HCT116 (cell line): ENCODE measurements around the gene MYRF. TPM values are rescaled to one million over a fixed set of nuclear protein-coding genes. Genes with fewer than 3 reads are reported as not detected.

ENCODE experiments used
- ATAC-seq: fragments of 200-7000 bp; cut with Tn5 transposase; 2 replicates; pipeline ENCODE4 v1.9.1; 2020; ENCODE audit warnings: mild to moderate bottlenecking, moderate library complexity
- BruUV-seq: library from RNA; stranded (reverse); fragments of 400-500 nt; replicated peaks from 2 replicates; lab custom pipeline; 2021; lab: Mats Ljungman, UMichigan
- CTCF ChIA-PET: fragments of 300-600 bp; sonication (Branson Sonifier 250); formaldehyde crosslinking; loops from one replicate; lab custom pipeline; 2021; ENCODE audit warnings: antibody characterized with exemption; lab: Charles Lee
- POLR2A ChIA-PET: fragments of 300-600, 350-600 bp; sonication (Branson Sonifier 250); formaldehyde crosslinking; loops from one replicate; lab custom pipeline; 2021; ENCODE audit warnings: antibody characterized with exemption; lab: Charles Lee
- RAD21 ChIA-PET, 2 experiments: fragments of 300-600 bp; sonication (Branson Sonifier 250); formaldehyde crosslinking; loops; one replicate each; lab custom pipeline; 2023; ENCODE audit warnings: low total read pairs in 2 of 2; ENCODE audit not compliant: uncharacterized antibody in 2 of 2, unreplicated experiment in 2 of 2, low non-redundant PET in 1 of 2; lab: Charles Lee
- DNase-seq: peaks from one replicate; pipeline ENCODE4 v3.0.0-alpha.2; 2010; ENCODE audit warnings: low read depth, low spot score
- H2AFZ ChIP-seq: fragments of 200-600 bp; shearing (Covaris generic), sonication (generic); 2 replicates; pipeline ENCODE4 v1.6.1; 2017; ENCODE audit warnings: low read depth, mixed run types, mixed read lengths, antibody characterized with exemption, low read length; ENCODE audit not compliant: poor library complexity, severe bottlenecking
- H3K27ac ChIP-seq: 2 replicates; pipeline ENCODE4 v1.5.1; 2012; ENCODE audit warnings: low read depth, low read length
- H3K27me3 ChIP-seq: fragments of 200-600 bp; sonication (generic); 2 replicates; pipeline ENCODE4 v1.6.1; 2016; ENCODE audit warnings: mixed run types, low read length, mixed read lengths; ENCODE audit not compliant: insufficient read depth
- H3K36me3 ChIP-seq, 2 experiments: fragments of 200-500 bp in 1 of 2; fragments of 200-600 bp in 1 of 2; sonication (Bioruptor generic) in 1 of 2; sonication (generic) in 1 of 2; 2 replicates each; pipeline versions ENCODE4 v1.5.1 to v1.6.1; 2014 to 2016; ENCODE audit warnings: low read length in 2 of 2, inconsistent platforms in 1 of 2, mixed read lengths in 1 of 2, mixed run types in 1 of 2; ENCODE audit not compliant: insufficient read depth in 2 of 2, control insufficient read depth in 1 of 2
- H3K4me1 ChIP-seq, 2 experiments: fragments of 200-600 bp in 1 of 2; sonication (generic) in 1 of 2; 2 replicates each; pipeline versions ENCODE4 v1.5.1 to v1.6.1; 2012 to 2017; ENCODE audit warnings: low read length in 2 of 2, inconsistent platforms in 1 of 2, mild to moderate bottlenecking in 1 of 2, mixed read lengths in 1 of 2, mixed run types in 1 of 2, moderate library complexity in 1 of 2; ENCODE audit not compliant: insufficient read depth in 2 of 2, control insufficient read depth in 1 of 2
- H3K4me2 ChIP-seq: fragments of 200-600 bp; sonication (generic); 2 replicates; pipeline ENCODE4 v1.6.1; 2017; ENCODE audit warnings: mixed run types, low read length, mixed read lengths
- H3K4me3 ChIP-seq, 2 experiments: fragments of 200-600 bp in 1 of 2; sonication (generic) in 1 of 2; replicated peaks in 1 of 2; 2 replicates each; pipeline ENCODE4 v1.5.1; 2011 to 2016; ENCODE audit warnings: low read length in 2 of 2, control low read depth in 1 of 2, low read depth in 1 of 2, mild to moderate bottlenecking in 1 of 2, mixed read lengths in 1 of 2, mixed run types in 1 of 2
- H3K79me2 ChIP-seq: fragments of 200-600 bp; sonication (generic); 2 replicates; pipeline ENCODE4 v1.6.1; 2017; ENCODE audit warnings: mild to moderate bottlenecking, mixed run types, low read length, moderate library complexity, mixed read lengths; ENCODE audit not compliant: insufficient read depth
- H3K9ac ChIP-seq: fragments of 200-600 bp; sonication (generic); 2 replicates; pipeline ENCODE4 v1.6.1; 2016; ENCODE audit warnings: low read length, mixed read lengths
- H3K9me2 ChIP-seq: fragments of 200-600 bp; sonication (generic), shearing (Covaris generic); 2 replicates; pipeline ENCODE4 v1.6.1; 2017; ENCODE audit warnings: mixed run types, mild to moderate bottlenecking, moderate library complexity; ENCODE audit not compliant: insufficient read depth
- H3K9me3 ChIP-seq, 2 experiments: fragments of 200-500 bp in 1 of 2; fragments of 200-600 bp in 1 of 2; sonication (Bioruptor generic) in 1 of 2; sonication (generic) in 1 of 2; 2 replicates each; pipeline ENCODE4 v1.6.1; 2014 to 2017; ENCODE audit warnings: low read length in 2 of 2, mixed read lengths in 2 of 2, inconsistent platforms in 1 of 2, low read depth in 1 of 2, mild to moderate bottlenecking in 1 of 2, mixed run types in 1 of 2, moderate library complexity in 1 of 2; ENCODE audit not compliant: control insufficient read depth in 1 of 2, insufficient read depth in 1 of 2
- H4K20me1 ChIP-seq: fragments of 200-600 bp; sonication (generic), shearing (Covaris generic); 2 replicates; pipeline ENCODE4 v1.6.1; 2017; ENCODE audit warnings: mixed run types, mild to moderate bottlenecking, moderate library complexity; ENCODE audit not compliant: insufficient read depth
- FOSL1 ChIP-seq: IDR thresholded peaks from 2 replicates; pipeline ENCODE4 v1.6.1; 2012; ENCODE audit warnings: low read depth
- POLR2A ChIP-seq: IDR thresholded peaks from 2 replicates; pipeline ENCODE4 v1.7.0; 2011; ENCODE audit warnings: borderline replicate concordance; ENCODE audit not compliant: insufficient read depth, insufficient read length; ENCODE audit errors: extremely low read depth
- ZFX ChIP-seq: fragments of 450-650 bp; IDR thresholded peaks from 2 replicates; pipeline ENCODE4 v1.6.1; 2017
- intact Hi-C: fragments of 100-400 bp; cut with micrococcal nuclease; formaldehyde crosslinking; loops from 2 replicates; pipeline ENCODE4 v1.10.0; 2022
- total RNA-seq: library from RNA; stranded (reverse); gene quantifications from one replicate; pipeline ENCODE4 v1.2.1, GENCODE V29; 2021; ENCODE audit not compliant: unreplicated experiment
- TF ChIP-seq, protein P1 (sequence below), 3 experiments: fragments of 200-600 bp in 1 of 3; sonication (generic) in 1 of 3; IDR thresholded peaks in 2 of 3; conservative IDR thresholded peaks in 1 of 3; 2 replicates each; pipeline ENCODE4 v1.5.1; 2012 to 2017; ENCODE audit warnings: low read depth in 2 of 3, low read length in 2 of 3, antibody characterized with exemption in 1 of 3, borderline replicate concordance in 1 of 3, control low read depth in 1 of 3, mild to moderate bottlenecking in 1 of 3, mixed read lengths in 1 of 3, mixed run types in 1 of 3, moderate library complexity in 1 of 3; ENCODE audit not compliant: insufficient read depth in 1 of 3

MYRF gene
- total RNA-seq, 1 experiment from 2014 or later, result 52.3 TPM

- ChIA-PET CTCF (interaction anchor here (1.4 to 5.2 kb wide), 6 partner anchors 18 to 312 kb away, joined by 4 to 111 read pairs (median 38); partner anchors contain the start of gene BEST1), POLR2A (interaction anchor here (2.0 to 3.4 kb wide), 2 partner anchors 19 to 313 kb away, joined by 5 to 33 read pairs; no protein-coding TSS in a partner anchor), RAD21 (interaction anchor here (1.8 to 2.2 kb wide), 2 partner anchors 152 to 286 kb away, joined by 7 read pairs; no protein-coding TSS in a partner anchor)
- Histone ChIP-seq H3K4me2 (no peak overlapping the region), H4K20me1 (peaks cover 10% of the 10 kb centered on the region; the same call in 1 of the 2 replicates), H3K9me2 (no peaks in the 10 kb centered on the region), H3K9ac (no peak overlapping the region), H3K79me2 (peaks cover 93% of the 10 kb centered on the region), H3K36me3 (peaks cover 10 to 43% of the 10 kb centered on the region in 2 experiments), H3K27me3 (no peaks in the 10 kb centered on the region), H2AFZ (no peak overlapping the region), H3K4me1 (peaks cover 4 to 16% of the 10 kb centered on the region in 2 experiments; a peak in 2 of 4 replicates), H3K4me3 (no peak overlapping the region), H3K27ac (no peak overlapping the region), H3K9me3 (no peaks in the 10 kb centered on the region)
- ATAC-seq (no peak), DNase-seq (no peak)
- BruUV-seq, result no TSS peak
- intact Hi-C loops, result loop anchor here (2.0 kb wide), 1 partner anchor 413 kb away; the partner anchor contains the start of gene SCGB2A1
- TF ChIP-seq, protein P1, sequence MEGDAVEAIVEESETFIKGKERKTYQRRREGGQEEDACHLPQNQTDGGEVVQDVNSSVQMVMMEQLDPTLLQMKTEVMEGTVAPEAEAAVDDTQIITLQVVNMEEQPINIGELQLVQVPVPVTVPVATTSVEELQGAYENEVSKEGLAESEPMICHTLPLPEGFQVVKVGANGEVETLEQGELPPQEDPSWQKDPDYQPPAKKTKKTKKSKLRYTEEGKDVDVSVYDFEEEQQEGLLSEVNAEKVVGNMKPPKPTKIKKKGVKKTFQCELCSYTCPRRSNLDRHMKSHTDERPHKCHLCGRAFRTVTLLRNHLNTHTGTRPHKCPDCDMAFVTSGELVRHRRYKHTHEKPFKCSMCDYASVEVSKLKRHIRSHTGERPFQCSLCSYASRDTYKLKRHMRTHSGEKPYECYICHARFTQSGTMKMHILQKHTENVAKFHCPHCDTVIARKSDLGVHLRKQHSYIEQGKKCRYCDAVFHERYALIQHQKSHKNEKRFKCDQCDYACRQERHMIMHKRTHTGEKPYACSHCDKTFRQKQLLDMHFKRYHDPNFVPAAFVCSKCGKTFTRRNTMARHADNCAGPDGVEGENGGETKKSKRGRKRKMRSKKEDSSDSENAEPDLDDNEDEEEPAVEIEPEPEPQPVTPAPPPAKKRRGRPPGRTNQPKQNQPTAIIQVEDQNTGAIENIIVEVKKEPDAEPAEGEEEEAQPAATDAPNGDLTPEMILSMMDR (IDR thresholded peaks at IDR 0.05 in 2 of 3, conservative IDR thresholded peaks at IDR 0.05 in 1 of 3; ENCODE audit: borderline replicate concordance in 1 of 3, insufficient read depth in 1 of 3, low read depth in 2 of 3, low read length in 2 of 3), result no peak
- TF ChIP-seq FOSL1 (no peak), ZFX (no peak), POLR2A (no peak)
Observed at GRCh38 chr11:61795876-61796526, 43.6 kb downstream of the MYRF start.
